ENCODE data around the gene NR5A2.
A peak's percentile ranks its signal among the peaks of the same experiment; 100 is the strongest.

Gene NR5A2

DNA sequence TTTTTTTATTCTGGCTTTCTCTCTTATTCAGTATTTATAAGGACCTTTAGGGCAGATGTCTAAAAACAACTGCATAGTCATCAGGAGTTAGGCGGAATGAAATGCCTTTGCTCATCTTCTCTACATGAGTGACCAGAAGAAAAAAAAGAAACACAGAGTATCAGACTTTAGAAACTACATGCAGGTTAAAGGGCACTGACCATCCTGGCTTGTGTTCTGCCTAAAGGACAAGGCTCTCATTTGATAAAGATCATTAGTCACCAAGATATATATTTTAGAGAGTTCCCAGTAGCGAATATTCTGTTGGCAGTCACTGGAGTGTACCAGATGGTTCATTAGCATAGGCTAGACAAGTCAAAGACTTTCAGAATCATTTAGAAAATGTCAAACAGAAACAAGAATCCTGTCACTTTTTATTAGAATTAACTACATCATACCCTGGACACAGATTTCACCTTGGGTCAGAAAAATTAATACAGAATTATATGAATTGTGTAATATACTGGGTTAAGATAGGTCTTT lies 145.6 kb downstream of the NR5A2 start:
- TF ChIP-seq, protein P1, sequence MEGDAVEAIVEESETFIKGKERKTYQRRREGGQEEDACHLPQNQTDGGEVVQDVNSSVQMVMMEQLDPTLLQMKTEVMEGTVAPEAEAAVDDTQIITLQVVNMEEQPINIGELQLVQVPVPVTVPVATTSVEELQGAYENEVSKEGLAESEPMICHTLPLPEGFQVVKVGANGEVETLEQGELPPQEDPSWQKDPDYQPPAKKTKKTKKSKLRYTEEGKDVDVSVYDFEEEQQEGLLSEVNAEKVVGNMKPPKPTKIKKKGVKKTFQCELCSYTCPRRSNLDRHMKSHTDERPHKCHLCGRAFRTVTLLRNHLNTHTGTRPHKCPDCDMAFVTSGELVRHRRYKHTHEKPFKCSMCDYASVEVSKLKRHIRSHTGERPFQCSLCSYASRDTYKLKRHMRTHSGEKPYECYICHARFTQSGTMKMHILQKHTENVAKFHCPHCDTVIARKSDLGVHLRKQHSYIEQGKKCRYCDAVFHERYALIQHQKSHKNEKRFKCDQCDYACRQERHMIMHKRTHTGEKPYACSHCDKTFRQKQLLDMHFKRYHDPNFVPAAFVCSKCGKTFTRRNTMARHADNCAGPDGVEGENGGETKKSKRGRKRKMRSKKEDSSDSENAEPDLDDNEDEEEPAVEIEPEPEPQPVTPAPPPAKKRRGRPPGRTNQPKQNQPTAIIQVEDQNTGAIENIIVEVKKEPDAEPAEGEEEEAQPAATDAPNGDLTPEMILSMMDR (IDR thresholded peaks at IDR 0.05; ENCODE audit: low read depth, low read length): no peak
- DNase-seq (ENCODE audit: low read depth in 2 of 2): no peak
- no peak overlapping the region for H3K4me3 ChIP-seq (replicated peaks in 1 of 2; ENCODE audit: low read depth in 2 of 2, low read length in 2 of 2)

DNA sequence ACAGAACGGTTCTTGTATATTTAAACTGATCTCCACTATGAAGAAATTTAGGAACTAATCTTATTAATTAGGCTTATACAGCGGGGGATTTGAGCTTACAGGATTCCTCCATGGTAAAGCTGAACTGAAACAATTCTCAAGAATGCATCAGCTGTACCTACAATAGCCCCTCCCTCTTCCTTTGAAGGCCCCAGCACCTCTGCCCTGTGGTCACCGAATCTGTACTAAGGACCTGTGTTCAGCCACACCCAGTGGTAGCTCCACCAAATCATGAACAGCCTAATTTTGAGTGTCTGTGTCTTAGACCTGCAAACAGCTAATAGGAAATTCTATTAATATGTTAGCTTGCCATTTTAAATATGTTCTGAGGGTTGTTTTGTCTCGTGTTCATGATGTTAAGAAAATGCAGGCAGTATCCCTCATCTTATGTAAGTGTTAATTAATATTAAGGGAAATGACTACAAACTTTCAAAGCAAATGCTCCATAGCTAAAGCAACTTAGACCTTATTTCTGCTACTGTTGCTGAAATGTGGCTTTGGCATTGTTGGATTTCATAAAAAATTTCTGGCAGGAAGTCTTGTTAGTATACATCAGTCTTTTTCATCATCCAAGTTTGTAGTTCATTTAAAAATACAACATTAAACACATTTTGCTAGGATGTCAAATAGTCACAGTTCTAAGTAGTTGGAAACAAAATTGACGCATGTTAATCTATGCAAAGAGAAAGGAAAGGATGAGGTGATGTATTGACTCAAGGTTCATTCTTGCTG lies 147.2 kb downstream of the NR5A2 start:
- DNase-seq (ENCODE audit: low read depth in 2 of 2): no peak
- TF ChIP-seq, protein P1 (IDR thresholded peaks at IDR 0.05; ENCODE audit: low read depth, low read length): no peak
- H3K4me3 ChIP-seq (replicated peaks in 1 of 2; ENCODE audit: low read depth in 2 of 2, low read length in 2 of 2): no peak overlapping the region

DNA sequence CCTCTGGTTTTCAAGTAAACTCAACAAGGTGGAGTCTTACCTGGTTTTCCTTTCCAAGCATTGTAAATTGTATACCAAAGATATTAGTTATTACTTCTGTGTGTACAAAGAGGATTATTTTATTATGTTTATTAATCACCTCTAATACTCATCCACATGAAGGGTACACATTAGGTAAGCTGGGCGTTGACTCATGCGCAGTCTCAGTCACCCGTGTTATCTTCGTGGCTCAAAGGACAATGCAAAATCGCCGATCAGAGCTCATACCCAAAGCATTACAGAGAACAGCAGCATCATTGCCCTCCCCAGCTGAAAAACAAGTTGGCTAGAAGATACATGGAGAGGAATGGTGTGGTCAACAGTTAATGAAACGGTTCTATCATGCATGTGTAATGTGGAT lies 148.7 kb downstream of the NR5A2 start:
- TF ChIP-seq, protein P1 (IDR thresholded peaks at IDR 0.05; ENCODE audit: low read depth, low read length): no peak
- peak in 1 of 2 donors; percentile 25 for DNase-seq (ENCODE audit: low read depth in 2 of 2)
- H3K4me3 ChIP-seq (replicated peaks in 1 of 2; ENCODE audit: low read depth in 2 of 2, low read length in 2 of 2): no peak overlapping the region

DNA sequence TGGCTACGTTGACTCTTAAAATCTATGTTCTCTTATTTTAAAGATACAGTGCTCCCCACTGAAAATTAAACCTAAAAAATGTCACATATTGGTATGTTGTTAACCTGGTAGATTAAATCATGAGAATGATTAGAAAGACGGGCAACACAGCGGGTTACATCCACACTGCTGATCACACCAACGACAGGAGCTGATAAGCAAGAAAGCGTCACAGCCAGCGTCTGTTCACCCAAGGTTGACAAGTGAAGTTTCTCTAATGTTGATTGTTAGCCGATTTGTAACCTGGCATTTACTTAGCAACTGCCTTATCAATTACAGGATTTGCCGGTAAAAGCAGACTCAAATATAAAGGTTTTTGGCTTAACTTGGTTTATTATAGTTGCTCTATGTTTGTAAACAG lies 149.3 kb downstream of the NR5A2 start:
- TF ChIP-seq, protein P1 (IDR thresholded peaks at IDR 0.05; ENCODE audit: low read depth, low read length): no peak
- H3K4me3 ChIP-seq (replicated peaks in 1 of 2; ENCODE audit: low read depth in 2 of 2, low read length in 2 of 2): no peak overlapping the region
- no peak for DNase-seq (ENCODE audit: low read depth in 2 of 2)

DNA sequence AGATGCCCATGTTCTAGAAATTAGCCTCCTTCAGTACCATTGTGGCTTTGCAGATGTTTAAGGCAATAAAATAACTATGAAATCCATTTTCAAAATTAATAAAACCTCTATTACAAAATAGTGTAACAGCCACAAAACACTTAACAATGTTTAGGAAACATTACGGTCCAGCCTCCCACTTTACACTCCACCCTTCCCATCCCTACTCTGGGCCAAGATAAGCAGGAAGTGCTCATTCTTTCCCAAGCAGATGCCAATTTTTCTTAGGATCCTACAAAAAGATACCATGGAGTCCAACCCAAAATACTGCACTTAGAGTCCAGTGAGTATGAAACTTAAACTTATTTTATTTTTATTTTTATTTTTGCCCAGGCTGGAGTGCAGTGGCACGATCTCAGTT lies 150.8 kb downstream of the NR5A2 start:
- no peak overlapping the region for H3K4me3 ChIP-seq (replicated peaks in 1 of 2; ENCODE audit: low read depth in 2 of 2, low read length in 2 of 2)
- DNase-seq (ENCODE audit: low read depth in 2 of 2): peak; percentile 38 to 47
- TF ChIP-seq, protein P1 (IDR thresholded peaks at IDR 0.05; ENCODE audit: low read depth, low read length): no peak

DNA sequence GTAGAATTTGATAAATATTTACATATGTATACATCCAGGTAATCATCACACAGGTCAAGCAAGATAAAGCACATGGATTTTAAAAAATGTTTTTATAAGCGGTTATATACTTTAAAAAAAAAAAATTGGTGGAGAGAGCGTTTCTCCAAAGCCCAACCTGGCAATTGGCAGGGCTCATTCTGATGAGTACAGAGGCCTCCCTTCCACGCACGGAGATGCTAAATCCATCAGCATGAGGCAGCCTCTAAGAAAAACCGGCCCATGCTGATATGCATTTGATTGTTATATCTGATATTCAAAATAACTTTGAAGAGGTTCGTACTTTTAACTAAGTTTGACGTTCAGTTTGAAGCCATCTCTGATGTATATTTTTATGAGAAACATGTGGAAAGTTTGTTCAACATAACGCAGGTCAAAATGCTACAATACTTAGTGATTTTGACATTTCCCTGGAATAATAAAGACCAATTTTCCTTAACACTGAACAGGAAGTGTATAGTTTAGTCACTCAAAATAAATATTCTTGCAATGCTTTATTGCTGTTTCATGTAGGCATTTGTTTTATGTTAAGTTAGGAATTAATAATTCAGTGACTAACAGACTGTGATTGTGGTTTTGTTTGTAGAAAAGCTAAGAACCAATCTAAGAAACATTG lies 151.7 kb downstream of the NR5A2 start:
- DNase-seq (ENCODE audit: low read depth in 2 of 2): peak; percentile 17 to 61
- H3K4me3 ChIP-seq (replicated peaks in 1 of 2; ENCODE audit: low read depth in 2 of 2, low read length in 2 of 2): no peak overlapping the region
- TF ChIP-seq, protein P1 (IDR thresholded peaks at IDR 0.05; ENCODE audit: low read depth, low read length): no peak

Measured in cardiac fibroblast (primary cell).